Activated T-cell treated with anti-CD3 and anti-CD28 coated beads, Interleukin-2, amount 50 U/mL, for 24 hours (primary cell): Measurements from ENCODE around the gene NCKAP5.

Experiments used
- DNase-seq: peaks from one replicate; pipeline ENCODE4 v3.0.0-alpha.2; 2020
- H3K27ac Mint-ChIP-seq: 2 replicates; pipeline ENCODE4 v1.8.0; 2020; ENCODE audit warnings: mild to moderate bottlenecking, mixed read lengths
- H3K27me3 Mint-ChIP-seq: 2 replicates; pipeline ENCODE4 v1.8.0; 2020; ENCODE audit warnings: mixed read lengths
- H3K36me3 Mint-ChIP-seq: 2 replicates; pipeline ENCODE4 v1.8.0; 2020; ENCODE audit warnings: low read depth, mixed read lengths
- H3K4me1 Mint-ChIP-seq: 2 replicates; pipeline ENCODE4 v1.8.0; 2020; ENCODE audit warnings: low read depth, mixed read lengths
- H3K4me3 Mint-ChIP-seq: 2 replicates; pipeline ENCODE4 v1.8.0; 2020; ENCODE audit warnings: mild to moderate bottlenecking, moderate library complexity, mixed read lengths
- H3K9me3 Mint-ChIP-seq: 2 replicates; pipeline ENCODE4 v1.8.0; 2020; ENCODE audit warnings: mixed read lengths

The NCKAP5 gene

DNA sequence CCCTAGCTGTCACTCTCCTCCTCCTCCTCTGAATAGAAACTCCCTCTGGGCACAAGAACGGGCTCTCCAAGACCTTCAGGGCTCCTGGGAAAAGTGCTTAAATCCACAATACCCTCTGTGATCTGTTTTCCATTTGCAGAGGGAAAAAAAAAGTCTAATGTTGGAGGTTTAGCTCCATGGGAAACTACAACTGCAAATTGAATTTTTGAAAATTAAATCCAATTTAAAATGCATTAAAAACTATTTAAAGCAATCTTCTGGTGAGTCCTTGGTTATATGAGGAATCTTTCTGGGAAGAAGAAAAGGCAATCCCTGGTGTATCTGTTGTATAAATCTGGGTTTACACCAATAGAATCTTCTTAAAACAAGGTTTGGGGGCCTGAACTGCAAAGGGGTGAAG is 64.3 kb downstream of the NCKAP5 start:
- Mint-ChIP-seq H3K4me3 (no peak overlapping the region), H3K4me1 (no peaks in the 10 kb centered on the region), H3K27me3 (no peaks in the 10 kb centered on the region), H3K9me3 (no peaks in the 10 kb centered on the region), H3K27ac (no peak overlapping the region), H3K36me3 (no peaks in the 10 kb centered on the region)
- DNase-seq = no peak

GRCh38 chr2:133503323-133503722 is 64.9 kb downstream of the NCKAP5 start:
- H3K4me1 Mint-ChIP-seq = no peaks in the 10 kb centered on the region
- no peak for DNase-seq
- H3K27ac Mint-ChIP-seq = no peak overlapping the region
- no peaks in the 10 kb centered on the region for H3K36me3 Mint-ChIP-seq
- H3K4me3 Mint-ChIP-seq = no peak overlapping the region
- H3K9me3 Mint-ChIP-seq = no peaks in the 10 kb centered on the region
- no peaks in the 10 kb centered on the region for H3K27me3 Mint-ChIP-seq

GRCh38 chr2:133502678-133503077 is 65.6 kb downstream of the NCKAP5 start:
- no peak for DNase-seq
- H3K4me1 Mint-ChIP-seq = no peaks in the 10 kb centered on the region
- H3K36me3 Mint-ChIP-seq = no peaks in the 10 kb centered on the region
- no peak overlapping the region for H3K4me3 Mint-ChIP-seq
- no peaks in the 10 kb centered on the region for H3K27me3 Mint-ChIP-seq
- H3K27ac Mint-ChIP-seq = no peak overlapping the region
- H3K9me3 Mint-ChIP-seq = no peaks in the 10 kb centered on the region

DNA sequence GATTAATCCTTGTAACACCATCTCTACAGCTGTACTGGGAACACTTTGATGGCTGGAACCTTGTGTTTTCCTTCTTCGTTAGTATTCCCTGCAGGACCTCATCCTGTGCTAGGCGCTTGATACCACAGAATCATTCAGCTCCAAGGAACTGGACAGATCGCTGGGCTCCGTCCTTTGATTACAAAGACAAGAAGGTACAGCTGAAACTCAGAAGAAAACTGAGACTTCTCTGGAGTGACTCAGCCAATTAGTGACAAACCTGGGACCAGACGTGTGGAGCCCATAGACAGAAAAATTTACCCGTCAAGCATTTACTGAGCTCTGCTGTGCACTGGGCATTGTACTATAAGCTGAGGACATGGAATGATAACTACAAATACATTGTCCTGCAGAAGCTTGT is 67.3 kb downstream of the NCKAP5 start:
- Mint-ChIP-seq H3K36me3 (no peaks in the 10 kb centered on the region), H3K27ac (no peak overlapping the region), H3K9me3 (no peaks in the 10 kb centered on the region), H3K27me3 (no peaks in the 10 kb centered on the region), H3K4me3 (no peak overlapping the region), H3K4me1 (no peaks in the 10 kb centered on the region)
- DNase-seq = no peak

- H3K27ac Mint-ChIP-seq = no peak overlapping the region
- no peak overlapping the region for H3K4me3 Mint-ChIP-seq
- H3K27me3 Mint-ChIP-seq = no peaks in the 10 kb centered on the region
- DNase-seq = no peak
- H3K4me1 Mint-ChIP-seq = no peaks in the 10 kb centered on the region
- no peaks in the 10 kb centered on the region for H3K36me3 Mint-ChIP-seq
- H3K9me3 Mint-ChIP-seq = no peaks in the 10 kb centered on the region
These were observed 69.3 kb downstream of the NCKAP5 start for GRCh38 chr2:133498662-133499585.

- Mint-ChIP-seq H3K9me3 (no peaks in the 10 kb centered on the region), H3K4me3 (no peak overlapping the region)
- no peak for DNase-seq
These were observed 70.2 kb downstream of the NCKAP5 start for GRCh38 chr2:133497951-133498565.

GRCh38 chr2:133497270-133497893 is 70.9 kb downstream of the NCKAP5 start:
- H3K4me3 Mint-ChIP-seq = no peak overlapping the region
- no peak overlapping the region for H3K27ac Mint-ChIP-seq
- H3K36me3 Mint-ChIP-seq = no peaks in the 10 kb centered on the region
- no peaks in the 10 kb centered on the region for H3K27me3 Mint-ChIP-seq
- H3K9me3 Mint-ChIP-seq = no peaks in the 10 kb centered on the region
- no peak for DNase-seq
- no peaks in the 10 kb centered on the region for H3K4me1 Mint-ChIP-seq

More at GRCh38 chr2:133497951-133498565, 70.2 kb downstream of the NCKAP5 start:
- Mint-ChIP-seq H3K27me3 (no peaks in the 10 kb centered on the region), H3K36me3 (no peaks in the 10 kb centered on the region), H3K4me1 (no peaks in the 10 kb centered on the region), H3K27ac (no peak overlapping the region)

- DNase-seq = no peak
- H3K4me1 Mint-ChIP-seq = no peaks in the 10 kb centered on the region
- no peaks in the 10 kb centered on the region for H3K9me3 Mint-ChIP-seq
- H3K27me3 Mint-ChIP-seq = no peaks in the 10 kb centered on the region
- H3K27ac Mint-ChIP-seq = no peak overlapping the region
- H3K4me3 Mint-ChIP-seq = no peak overlapping the region
- H3K36me3 Mint-ChIP-seq = no peaks in the 10 kb centered on the region
These were observed 71.6 kb downstream of the NCKAP5 start for GRCh38 chr2:133496501-133497269.

DNA sequence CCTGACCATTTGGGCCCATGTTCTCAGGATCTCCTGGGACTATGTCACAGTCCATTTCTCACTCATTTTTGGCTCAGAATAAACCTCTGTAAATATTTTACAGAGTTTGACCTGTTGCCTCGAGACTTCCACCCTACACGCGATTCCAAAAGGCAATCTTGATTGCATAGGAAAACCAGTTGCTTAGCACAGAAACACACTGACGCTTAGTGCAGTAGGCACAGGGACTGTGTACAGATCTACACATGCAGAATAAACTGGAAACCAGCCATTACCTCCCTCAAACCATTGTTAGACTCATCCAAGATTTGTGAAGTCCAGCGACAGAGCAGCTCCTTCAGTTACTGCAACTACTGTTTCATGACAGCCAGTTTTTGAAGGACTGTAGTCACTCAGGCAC is 73.0 kb downstream of the NCKAP5 start:
- H3K4me1 Mint-ChIP-seq = no peaks in the 10 kb centered on the region
- H3K27ac Mint-ChIP-seq = no peak overlapping the region
- no peaks in the 10 kb centered on the region for H3K36me3 Mint-ChIP-seq
- DNase-seq = no peak
- no peak overlapping the region for H3K4me3 Mint-ChIP-seq
- H3K9me3 Mint-ChIP-seq = no peaks in the 10 kb centered on the region
- H3K27me3 Mint-ChIP-seq = no peaks in the 10 kb centered on the region

DNA sequence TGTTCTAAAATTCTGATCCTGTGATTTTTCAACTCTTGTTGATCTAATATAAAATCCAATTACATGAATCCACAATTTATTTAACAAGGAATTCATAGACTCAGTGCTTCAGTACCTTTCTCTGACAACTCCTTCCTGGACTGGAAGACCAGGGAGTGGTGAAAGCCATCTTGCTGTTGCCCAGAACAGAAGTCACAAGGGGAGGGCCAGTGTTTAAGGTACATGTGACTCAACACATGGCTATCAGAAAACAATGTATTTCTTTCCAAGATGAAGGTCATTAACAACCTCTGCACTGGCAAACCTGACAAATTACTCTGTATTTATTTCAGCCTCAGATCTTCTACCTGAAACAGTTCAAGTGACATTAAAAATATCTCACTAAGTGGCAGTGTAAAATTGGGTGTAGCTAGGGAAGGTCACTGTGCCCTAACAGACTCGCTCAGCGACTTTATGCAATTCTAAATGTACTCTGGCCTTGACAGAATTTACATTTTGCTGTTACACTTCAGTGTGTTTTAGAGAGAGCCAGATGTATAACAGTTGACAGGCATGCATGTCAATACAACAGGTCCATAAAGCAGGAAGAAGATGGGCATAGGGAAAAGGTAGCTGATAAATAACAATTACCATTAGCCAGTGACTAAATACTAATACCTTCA is 75.4 kb downstream of the NCKAP5 start:
- H3K4me1 Mint-ChIP-seq = no peaks in the 10 kb centered on the region
- H3K27me3 Mint-ChIP-seq = no peaks in the 10 kb centered on the region
- H3K9me3 Mint-ChIP-seq = no peaks in the 10 kb centered on the region
- DNase-seq = no peak
- no peaks in the 10 kb centered on the region for H3K36me3 Mint-ChIP-seq
- H3K27ac Mint-ChIP-seq = no peak overlapping the region
- H3K4me3 Mint-ChIP-seq = no peak overlapping the region

GRCh38 chr2:133490411-133490980 is 77.8 kb downstream of the NCKAP5 start:
- no peaks in the 10 kb centered on the region for H3K27me3 Mint-ChIP-seq
- DNase-seq = no peak
- no peak overlapping the region for H3K4me3 Mint-ChIP-seq
- H3K27ac Mint-ChIP-seq = no peak overlapping the region
- peaks cover 14% of the 10 kb centered on the region for H3K9me3 Mint-ChIP-seq
- H3K36me3 Mint-ChIP-seq = no peaks in the 10 kb centered on the region
- no peaks in the 10 kb centered on the region for H3K4me1 Mint-ChIP-seq

- DNase-seq = no peak
- Mint-ChIP-seq H3K36me3 (no peaks in the 10 kb centered on the region), H3K27me3 (no peaks in the 10 kb centered on the region), H3K27ac (no peak overlapping the region), H3K4me1 (no peaks in the 10 kb centered on the region), H3K9me3 (peaks cover 14% of the 10 kb centered on the region), H3K4me3 (no peak overlapping the region)
These were observed 78.4 kb downstream of the NCKAP5 start for GRCh38 chr2:133489641-133490410.

DNA sequence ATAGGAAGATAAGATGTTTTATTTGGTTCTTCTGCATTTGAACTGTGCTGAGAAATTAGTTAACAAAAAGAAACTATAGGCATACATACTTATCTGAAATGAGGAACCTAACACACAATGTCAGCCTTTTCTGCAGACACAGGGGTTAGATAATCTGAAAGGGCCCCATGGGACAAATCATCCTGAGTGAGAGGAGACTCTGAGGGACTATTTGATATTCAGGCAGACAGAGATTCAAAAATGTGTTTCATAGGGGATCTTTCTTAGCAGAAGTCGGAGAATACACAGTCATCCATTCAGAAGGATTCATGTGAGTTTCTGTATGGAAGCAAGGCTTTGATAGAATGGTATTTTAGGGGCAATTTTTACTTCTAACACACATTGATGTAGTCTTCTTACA is 79.1 kb downstream of the NCKAP5 start:
- no peaks in the 10 kb centered on the region for H3K36me3 Mint-ChIP-seq
- no peak overlapping the region for H3K27ac Mint-ChIP-seq
- no peaks in the 10 kb centered on the region for H3K27me3 Mint-ChIP-seq
- no peak for DNase-seq
- H3K9me3 Mint-ChIP-seq = peaks cover 14% of the 10 kb centered on the region
- no peak overlapping the region for H3K4me3 Mint-ChIP-seq
- H3K4me1 Mint-ChIP-seq = no peaks in the 10 kb centered on the region
